ENCODE data around the gene LAGE3. TPM values are rescaled to one million over a fixed set of nuclear protein-coding genes. Genes with fewer than 3 reads are reported as not detected.
A peak's percentile ranks its signal among the peaks of the same experiment; 100 is the strongest.
"Not testable (repeated sequence)": the region's sequence is repeated elsewhere in the genome, so short reads cannot be mapped to it uniquely, and the experiment has no call there.

LAGE3 gene
- total RNA-seq, 2 experiments from 2014 or later: 42.3 to 42.8 TPM

- intact Hi-C loops (cut with micrococcal nuclease): no loop called here
- no peaks in the 10 kb centered on the region for H3K27me3 Mint-ChIP-seq (ENCODE audit: low read depth)
- H3K9me3 Mint-ChIP-seq: no peaks in the 10 kb centered on the region
- peaks cover 13% of the 10 kb centered on the region for H3K36me3 Mint-ChIP-seq (ENCODE audit: low read depth)
- no peak overlapping the region for H3K4me3 Mint-ChIP-seq
- H3K27ac Mint-ChIP-seq: no peak overlapping the region
- H3K4me1 Mint-ChIP-seq (ENCODE audit: low read depth): peaks cover 24% of the 10 kb centered on the region
- CTCF ChIA-PET: no interaction called here
- DNase-seq: no peak
Observed at GRCh38 chrX:154512879-154513553, 33.9 kb upstream of the LAGE3 start.

GRCh38 chrX:154511761-154512160 lies 32.7 kb upstream of the LAGE3 start:
- CTCF ChIA-PET: no interaction called here
- Mint-ChIP-seq H3K27ac (peak overlapping the region; percentile 36), H3K4me1 (ENCODE audit: low read depth) (peaks cover 24% of the 10 kb centered on the region), H3K36me3 (ENCODE audit: low read depth) (peaks cover 13% of the 10 kb centered on the region), H3K9me3 (no peaks in the 10 kb centered on the region), H3K4me3 (no peak overlapping the region), H3K27me3 (ENCODE audit: low read depth) (no peaks in the 10 kb centered on the region)
- DNase-seq: no peak
- intact Hi-C loops (cut with micrococcal nuclease): no loop called here

- no peak for DNase-seq
- Mint-ChIP-seq H3K4me3 (no peak overlapping the region), H3K9me3 (no peaks in the 10 kb centered on the region), H3K27me3 (ENCODE audit: low read depth) (no peaks in the 10 kb centered on the region), H3K4me1 (ENCODE audit: low read depth) (peaks cover 19% of the 10 kb centered on the region), H3K36me3 (ENCODE audit: low read depth) (peaks cover 13% of the 10 kb centered on the region), H3K27ac (no peak overlapping the region)
- intact Hi-C loops (cut with micrococcal nuclease): no loop called here
- CTCF ChIA-PET: no interaction called here
Observed at GRCh38 chrX:154509455-154509854, 30.4 kb upstream of the LAGE3 start.

- Mint-ChIP-seq H3K27me3 (ENCODE audit: low read depth) (no peaks in the 10 kb centered on the region), H3K4me1 (ENCODE audit: low read depth) (peaks cover 13% of the 10 kb centered on the region), H3K36me3 (ENCODE audit: low read depth) (peaks cover 13% of the 10 kb centered on the region), H3K27ac (peak overlapping the region; percentile 46), H3K9me3 (no peaks in the 10 kb centered on the region), H3K4me3 (no peak overlapping the region)
- DNase-seq: no peak
- CTCF ChIA-PET: no interaction called here
- intact Hi-C loops (cut with micrococcal nuclease): no loop called here
Observed at GRCh38 chrX:154508384-154508745, 29.3 kb upstream of the LAGE3 start.

GRCh38 chrX:154507673-154508383 lies 28.7 kb upstream of the LAGE3 start:
- Mint-ChIP-seq H3K27me3 (ENCODE audit: low read depth) (no peaks in the 10 kb centered on the region), H3K9me3 (no peaks in the 10 kb centered on the region), H3K4me3 (no peak overlapping the region), H3K27ac (no peak overlapping the region), H3K4me1 (ENCODE audit: low read depth) (peaks cover 12% of the 10 kb centered on the region), H3K36me3 (ENCODE audit: low read depth) (peaks cover 13% of the 10 kb centered on the region)
- no peak for DNase-seq
- CTCF ChIA-PET: no interaction called here
- intact Hi-C loops (cut with micrococcal nuclease): no loop called here

GRCh38 chrX:154506483-154507332 lies 27.6 kb upstream of the LAGE3 start:
- H3K9me3 Mint-ChIP-seq: no peaks in the 10 kb centered on the region
- H3K4me3 Mint-ChIP-seq: no peak overlapping the region
- CTCF ChIA-PET: no interaction called here
- no peak for DNase-seq
- no peak overlapping the region for H3K27ac Mint-ChIP-seq
- intact Hi-C loops (cut with micrococcal nuclease): no loop called here
- peaks cover 2% of the 10 kb centered on the region for H3K4me1 Mint-ChIP-seq (ENCODE audit: low read depth)
- no peaks in the 10 kb centered on the region for H3K27me3 Mint-ChIP-seq (ENCODE audit: low read depth)
- peaks cover 13% of the 10 kb centered on the region for H3K36me3 Mint-ChIP-seq (ENCODE audit: low read depth)

- no peaks in the 10 kb centered on the region for H3K4me1 Mint-ChIP-seq (ENCODE audit: low read depth)
- H3K27ac Mint-ChIP-seq: no peak overlapping the region
- intact Hi-C loops (cut with micrococcal nuclease): no loop called here
- no peak overlapping the region for H3K4me3 Mint-ChIP-seq
- H3K27me3 Mint-ChIP-seq (ENCODE audit: low read depth): no peaks in the 10 kb centered on the region
- no peak for DNase-seq
- peaks cover 10% of the 10 kb centered on the region for H3K36me3 Mint-ChIP-seq (ENCODE audit: low read depth)
- CTCF ChIA-PET: no interaction called here
- no peaks in the 10 kb centered on the region for H3K9me3 Mint-ChIP-seq
Observed at GRCh38 chrX:154505734-154506133, 26.7 kb upstream of the LAGE3 start.

GRCh38 chrX:154502989-154503388 lies 23.9 kb upstream of the LAGE3 start:
- Mint-ChIP-seq H3K4me1 (ENCODE audit: low read depth) (no peaks in the 10 kb centered on the region), H3K36me3 (ENCODE audit: low read depth) (peaks cover 1% of the 10 kb centered on the region), H3K4me3 (no peak overlapping the region), H3K27ac (no peak overlapping the region), H3K27me3 (ENCODE audit: low read depth) (no peaks in the 10 kb centered on the region), H3K9me3 (no peaks in the 10 kb centered on the region)
- intact Hi-C loops (cut with micrococcal nuclease): no loop called here
- DNase-seq: no peak
- CTCF ChIA-PET: no interaction called here

- CTCF ChIA-PET: interaction anchor here (0.6 kb wide), 2 partner anchors 25 to 43 kb away, joined by 3 to 5 read pairs; no protein-coding TSS in a partner anchor
- Mint-ChIP-seq H3K36me3 (ENCODE audit: low read depth) (peaks cover 1% of the 10 kb centered on the region), H3K27me3 (ENCODE audit: low read depth) (no peaks in the 10 kb centered on the region), H3K4me3 (no peak overlapping the region), H3K9me3 (no peaks in the 10 kb centered on the region), H3K4me1 (ENCODE audit: low read depth) (no peaks in the 10 kb centered on the region), H3K27ac (no peak overlapping the region)
- intact Hi-C loops (cut with micrococcal nuclease): no loop called here
- no peak for DNase-seq
Observed at GRCh38 chrX:154502098-154502497, 23.0 kb upstream of the LAGE3 start.

GRCh38 chrX:154501423-154501822 lies 22.3 kb upstream of the LAGE3 start:
- H3K4me1 Mint-ChIP-seq (ENCODE audit: low read depth); H3K27ac Mint-ChIP-seq; intact Hi-C loops (cut with micrococcal nuclease); H3K4me3 Mint-ChIP-seq; H3K9me3 Mint-ChIP-seq; H3K36me3 Mint-ChIP-seq (ENCODE audit: low read depth); DNase-seq; CTCF ChIA-PET; H3K27me3 Mint-ChIP-seq (ENCODE audit: low read depth): not testable (repeated sequence)

GRCh38 chrX:154496591-154497137 lies 17.6 kb upstream of the LAGE3 start:
- H3K36me3 Mint-ChIP-seq (ENCODE audit: low read depth); H3K4me3 Mint-ChIP-seq; CTCF ChIA-PET; H3K27ac Mint-ChIP-seq; H3K9me3 Mint-ChIP-seq; H3K4me1 Mint-ChIP-seq (ENCODE audit: low read depth); DNase-seq; intact Hi-C loops (cut with micrococcal nuclease); H3K27me3 Mint-ChIP-seq (ENCODE audit: low read depth): not testable (repeated sequence)

- H3K36me3 Mint-ChIP-seq (ENCODE audit: low read depth): no peaks in the 10 kb centered on the region
- H3K4me1 Mint-ChIP-seq (ENCODE audit: low read depth): peaks cover 5% of the 10 kb centered on the region
- intact Hi-C loops (cut with micrococcal nuclease): no loop called here
- H3K9me3 Mint-ChIP-seq: no peaks in the 10 kb centered on the region
- H3K27me3 Mint-ChIP-seq (ENCODE audit: low read depth): no peaks in the 10 kb centered on the region
- no peak for DNase-seq
- H3K27ac Mint-ChIP-seq: no peak overlapping the region
- H3K4me3 Mint-ChIP-seq: no peak overlapping the region
- CTCF ChIA-PET: interaction anchor here (0.6 kb wide), 1 partner anchor 18 kb away, joined by 3 read pairs; no protein-coding TSS in a partner anchor
Observed at GRCh38 chrX:154495472-154495922, 16.4 kb upstream of the LAGE3 start.
